Ovary (tissue), 3 donors: Measurements from ENCODE around the gene MAN1B1.

Experiments
- CTCF ChIP-seq, 3 donors: fragments of 450-650 bp in 2 of 3; fragments of 200-600 bp in 1 of 3; IDR thresholded peaks; one replicate each; pipeline versions ENCODE4 v1.5.1 to v1.8.0; 2016 to 2022; ENCODE audit warnings: antibody characterized with exemption in 3 of 3, mild to moderate bottlenecking in 1 of 3
- EP300 ChIP-seq: sonication (generic); formaldehyde crosslinking; IDR thresholded peaks from one replicate; pipeline ENCODE4 v1.6.1; 2017; ENCODE audit warnings: antibody characterized with exemption
- POLR2A ChIP-seq: fragments of 450-650 bp; IDR thresholded peaks from one replicate; pipeline ENCODE4 v1.6.1; 2017; ENCODE audit warnings: antibody characterized with exemption, mild to moderate bottlenecking, moderate library complexity
- donor health status: DM: no; HTN: no; CAD: no.

GRCh38 chr9:137140151-137141012, 53.6 kb downstream of the MAN1B1 start:
- no peak for TF ChIP-seq CTCF (IDR thresholded peaks at IDR 0.05)
- no peak for TF ChIP-seq POLR2A
- no peak for TF ChIP-seq EP300
